Stimulated activated memory B cell treated with anti-CD40 and anti-IgM and Interleukin-4, amounts not matched to agents 10 μg/mL and 1 μg/mL and 100 μg/mL, for 72 hours (primary cell): ENCODE measurements around the gene CDS1.
A peak's percentile ranks its signal among the peaks of the same experiment; 100 is the strongest.

Source experiments
- ATAC-seq: fragments of 150-1000 bp; cut with Tn5 transposase; 2 replicates; pipeline ENCODE4 v1.10.0; 2021
- H3K27ac Mint-ChIP-seq: one replicate; pipeline ENCODE4 v1.8.0; 2022; ENCODE audit warnings: mild to moderate bottlenecking, mixed read lengths
- H3K27me3 Mint-ChIP-seq: one replicate; pipeline ENCODE4 v1.8.0; 2022; ENCODE audit warnings: mixed read lengths
- H3K36me3 Mint-ChIP-seq: one replicate; pipeline ENCODE4 v1.8.0; 2022; ENCODE audit warnings: mixed read lengths
- H3K4me1 Mint-ChIP-seq: one replicate; pipeline ENCODE4 v1.8.0; 2022; ENCODE audit warnings: mixed read lengths
- H3K4me3 Mint-ChIP-seq: one replicate; pipeline ENCODE4 v1.8.0; 2022; ENCODE audit warnings: mild to moderate bottlenecking, moderate library complexity, mixed read lengths
- H3K9me3 Mint-ChIP-seq: one replicate; pipeline ENCODE4 v1.8.0; 2022; ENCODE audit warnings: mixed read lengths

Gene CDS1

DNA sequence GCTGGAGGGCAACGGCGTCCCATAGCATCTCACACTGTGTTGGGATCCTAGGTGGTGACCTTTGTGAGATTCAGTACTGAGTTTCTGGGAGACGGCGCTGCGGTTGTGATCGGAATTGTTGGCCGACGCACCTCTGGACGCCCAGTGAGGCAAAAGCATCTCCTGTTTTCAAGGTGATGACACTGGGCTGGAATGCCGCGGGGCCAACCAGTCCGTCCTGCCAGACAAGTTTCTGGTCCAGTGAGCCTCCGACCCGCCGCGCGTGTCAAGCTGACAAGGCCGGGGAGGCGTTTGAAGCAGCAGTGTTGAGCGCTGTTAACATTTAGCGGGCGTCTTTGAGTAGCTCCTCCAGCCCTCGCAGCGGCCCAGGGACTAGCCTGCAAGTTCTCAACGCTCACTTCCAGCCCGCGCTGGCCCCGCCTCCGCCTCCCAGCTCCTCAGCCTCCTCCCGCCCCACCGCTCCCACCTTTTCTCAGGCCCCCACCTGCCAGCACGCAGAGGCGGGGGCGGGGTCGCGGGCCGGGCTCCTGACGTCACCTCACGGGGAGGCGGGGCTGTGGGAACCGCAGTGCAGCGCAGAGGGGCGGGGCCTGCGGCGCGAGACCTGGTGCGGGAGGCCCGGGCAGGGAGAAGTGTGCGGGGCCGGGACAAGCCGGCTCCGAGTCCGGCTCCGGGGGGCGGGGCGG, 482 bp upstream of the CDS1 start:
- no peak overlapping the region for H3K27ac Mint-ChIP-seq

DNA sequence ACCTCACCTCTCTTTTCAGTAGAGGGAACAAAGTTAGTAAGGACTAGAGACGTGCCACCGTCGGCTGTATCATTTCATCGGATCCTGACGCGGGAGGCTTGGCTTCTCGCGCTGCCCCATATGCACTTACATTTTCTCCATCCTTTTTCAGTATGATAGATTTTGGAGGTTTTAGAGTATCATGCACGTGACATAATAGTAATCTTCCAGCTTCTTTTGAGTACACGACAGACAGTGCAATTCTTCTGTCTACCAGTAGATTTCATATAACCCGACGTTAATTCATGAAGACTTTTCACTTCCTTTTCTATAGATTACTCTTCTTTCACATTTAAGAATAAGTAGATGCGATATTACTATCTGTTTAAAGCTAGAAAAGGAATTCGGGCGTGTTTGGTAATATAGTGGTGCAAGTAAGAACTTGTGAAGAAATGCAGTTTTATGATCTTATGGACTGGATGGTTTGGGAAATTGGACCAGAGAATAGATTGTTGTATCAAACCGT, 1.0 kb downstream of the CDS1 start:
- no peak for ATAC-seq
- Mint-ChIP-seq H3K27me3 (peaks cover 72% of the 10 kb centered on the region), H3K36me3 (no peaks in the 10 kb centered on the region), H3K4me1 (peaks cover 16% of the 10 kb centered on the region), H3K27ac (no peak overlapping the region), H3K9me3 (peaks cover 10% of the 10 kb centered on the region), H3K4me3 (peak overlapping the region; percentile 78)

More for the DNA sequence above, 482 bp upstream of the CDS1 start:
- Mint-ChIP-seq H3K4me1 (peaks cover 16% of the 10 kb centered on the region), H3K4me3 (peak overlapping the region; percentile 73), H3K36me3 (no peaks in the 10 kb centered on the region), H3K9me3 (peaks cover 7% of the 10 kb centered on the region), H3K27me3 (peaks cover 68% of the 10 kb centered on the region)
- peak; percentile 88 for ATAC-seq

GRCh38 chr4:84585251-84585650, 2.3 kb downstream of the CDS1 start:
- Mint-ChIP-seq H3K9me3 (peaks cover 10% of the 10 kb centered on the region), H3K36me3 (no peaks in the 10 kb centered on the region), H3K4me1 (peaks cover 16% of the 10 kb centered on the region), H3K4me3 (no peak overlapping the region), H3K27ac (no peak overlapping the region), H3K27me3 (peaks cover 59% of the 10 kb centered on the region)
- no peak for ATAC-seq

GRCh38 chr4:84594724-84595123, 11.8 kb downstream of the CDS1 start:
- Mint-ChIP-seq H3K27ac (no peak overlapping the region), H3K36me3 (no peaks in the 10 kb centered on the region), H3K4me3 (no peak overlapping the region), H3K27me3 (peaks cover 12% of the 10 kb centered on the region), H3K9me3 (no peaks in the 10 kb centered on the region), H3K4me1 (no peaks in the 10 kb centered on the region)
- ATAC-seq, result no peak

- no peak overlapping the region for H3K27ac Mint-ChIP-seq
- ATAC-seq, result no peak
- no peaks in the 10 kb centered on the region for H3K36me3 Mint-ChIP-seq
- H3K4me1 Mint-ChIP-seq, result no peaks in the 10 kb centered on the region
- no peak overlapping the region for H3K4me3 Mint-ChIP-seq
- peaks cover 2% of the 10 kb centered on the region for H3K9me3 Mint-ChIP-seq
- peaks cover 12% of the 10 kb centered on the region for H3K27me3 Mint-ChIP-seq
Observed at GRCh38 chr4:84596826-84597225, 13.9 kb downstream of the CDS1 start.

DNA sequence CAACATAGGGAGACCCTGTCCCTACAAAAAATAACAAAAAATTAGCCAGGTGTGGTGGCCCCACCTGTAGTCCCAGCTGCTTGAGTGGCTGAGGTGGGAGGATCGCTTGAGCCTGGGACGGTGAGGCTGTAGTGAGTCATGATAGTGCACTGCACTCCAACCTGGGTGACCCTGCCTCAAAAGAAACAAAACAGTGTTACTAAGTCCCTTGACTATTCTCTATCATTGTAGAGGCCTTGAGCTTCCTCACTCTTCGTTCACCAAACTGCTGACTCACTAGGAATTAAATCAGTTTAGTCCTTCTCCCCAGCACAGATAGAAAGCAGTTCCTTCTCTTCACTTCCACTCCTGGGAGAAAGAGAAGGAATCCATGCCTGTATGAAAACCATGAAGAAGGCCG, 14.5 kb downstream of the CDS1 start:
- Mint-ChIP-seq H3K36me3 (no peaks in the 10 kb centered on the region), H3K27ac (no peak overlapping the region), H3K27me3 (peaks cover 12% of the 10 kb centered on the region), H3K4me1 (no peaks in the 10 kb centered on the region), H3K9me3 (peaks cover 2% of the 10 kb centered on the region), H3K4me3 (no peak overlapping the region)
- no peak for ATAC-seq

DNA sequence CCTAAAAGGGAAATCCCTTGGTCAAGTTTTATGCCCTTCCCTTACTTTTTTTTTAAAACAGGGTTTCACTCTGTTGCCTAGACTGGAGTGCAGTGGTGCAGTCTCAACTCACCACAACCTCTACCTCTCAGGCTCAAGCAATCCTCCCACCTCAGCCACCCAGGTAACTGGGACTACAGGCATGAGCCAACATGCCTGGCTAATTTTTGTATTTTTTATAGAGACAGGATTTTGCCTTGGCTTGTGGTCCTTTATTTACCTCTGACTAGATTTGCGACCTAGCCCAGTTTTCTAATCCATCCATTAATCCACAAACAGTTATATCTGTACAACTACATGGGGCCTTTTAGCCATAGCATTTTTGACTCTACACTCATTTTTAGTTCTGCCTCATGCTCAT, 23.7 kb downstream of the CDS1 start:
- H3K36me3 Mint-ChIP-seq, result no peaks in the 10 kb centered on the region
- H3K27ac Mint-ChIP-seq, result no peak overlapping the region

GRCh38 chr4:84611531-84611930, 28.6 kb downstream of the CDS1 start:
- Mint-ChIP-seq H3K27me3 (peaks cover 25% of the 10 kb centered on the region), H3K4me1 (peaks cover 10% of the 10 kb centered on the region), H3K9me3 (no peaks in the 10 kb centered on the region), H3K27ac (no peak overlapping the region), H3K4me3 (no peak overlapping the region), H3K36me3 (no peaks in the 10 kb centered on the region)
- no peak for ATAC-seq

More for the DNA sequence above, 23.7 kb downstream of the CDS1 start:
- Mint-ChIP-seq H3K27me3 (peaks cover 17% of the 10 kb centered on the region), H3K4me3 (no peak overlapping the region), H3K4me1 (peaks cover 8% of the 10 kb centered on the region), H3K9me3 (no peaks in the 10 kb centered on the region)
- no peak for ATAC-seq

DNA sequence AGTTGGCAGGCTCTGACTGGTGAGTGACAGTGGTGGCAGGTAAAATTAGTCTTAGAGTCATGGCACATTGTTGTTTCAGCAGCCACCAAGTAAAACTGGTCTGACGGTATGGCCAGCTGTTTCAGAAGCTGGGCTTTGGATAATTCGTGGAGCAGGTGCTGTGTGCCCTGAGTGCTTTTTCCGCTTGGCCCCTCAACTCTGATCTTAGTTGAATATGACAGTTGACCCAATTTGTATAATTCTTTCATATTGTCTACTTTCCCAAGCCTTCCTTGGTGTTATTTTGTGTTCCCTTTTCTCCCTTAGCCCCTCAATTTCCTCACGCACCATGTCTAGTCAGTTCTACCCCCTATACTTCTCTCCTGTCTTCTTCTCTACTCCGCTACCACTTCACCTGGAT, 32.0 kb downstream of the CDS1 start:
- no peaks in the 10 kb centered on the region for H3K36me3 Mint-ChIP-seq
- no peak for ATAC-seq
- H3K4me1 Mint-ChIP-seq, result peaks cover 10% of the 10 kb centered on the region
- no peak overlapping the region for H3K27ac Mint-ChIP-seq
- H3K27me3 Mint-ChIP-seq, result peaks cover 10% of the 10 kb centered on the region
- H3K4me3 Mint-ChIP-seq, result no peak overlapping the region
- H3K9me3 Mint-ChIP-seq, result no peaks in the 10 kb centered on the region

- Mint-ChIP-seq H3K4me1 (peaks cover 10% of the 10 kb centered on the region), H3K9me3 (no peaks in the 10 kb centered on the region), H3K27me3 (peaks cover 10% of the 10 kb centered on the region), H3K27ac (no peak overlapping the region), H3K36me3 (no peaks in the 10 kb centered on the region), H3K4me3 (no peak overlapping the region)
- ATAC-seq, result no peak
Observed at GRCh38 chr4:84615355-84615754, 32.4 kb downstream of the CDS1 start.

GRCh38 chr4:84622959-84623358, 40.0 kb downstream of the CDS1 start:
- H3K36me3 Mint-ChIP-seq, result no peaks in the 10 kb centered on the region
- H3K27me3 Mint-ChIP-seq, result no peaks in the 10 kb centered on the region
- H3K27ac Mint-ChIP-seq, result no peak overlapping the region
- no peak for ATAC-seq
- no peaks in the 10 kb centered on the region for H3K9me3 Mint-ChIP-seq
- peaks cover 7% of the 10 kb centered on the region for H3K4me1 Mint-ChIP-seq
- no peak overlapping the region for H3K4me3 Mint-ChIP-seq

GRCh38 chr4:84623661-84624060, 40.7 kb downstream of the CDS1 start:
- Mint-ChIP-seq H3K4me1 (peaks cover 7% of the 10 kb centered on the region), H3K36me3 (no peaks in the 10 kb centered on the region), H3K9me3 (no peaks in the 10 kb centered on the region), H3K4me3 (no peak overlapping the region), H3K27ac (no peak overlapping the region), H3K27me3 (no peaks in the 10 kb centered on the region)
- no peak for ATAC-seq

DNA sequence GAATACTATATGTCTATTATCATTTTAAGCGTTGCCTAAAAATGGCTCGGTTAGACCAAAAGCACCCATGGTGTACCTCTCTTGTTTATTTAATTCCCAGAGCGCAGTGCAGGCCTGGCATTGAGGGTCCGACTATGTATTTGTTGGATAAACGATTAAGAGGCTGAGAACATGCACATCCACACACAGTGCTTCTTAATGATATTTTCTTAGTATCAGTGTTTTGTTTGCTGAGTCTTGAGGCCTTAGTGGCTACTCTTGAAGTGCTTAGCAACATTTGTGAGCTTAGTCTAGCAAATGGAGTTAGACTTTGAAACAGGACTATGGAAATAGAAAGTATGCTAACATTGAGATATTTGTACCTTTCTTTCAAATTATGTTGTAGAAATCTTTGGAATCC, 43.7 kb downstream of the CDS1 start:
- no peak overlapping the region for H3K4me3 Mint-ChIP-seq
- no peaks in the 10 kb centered on the region for H3K27me3 Mint-ChIP-seq
- H3K9me3 Mint-ChIP-seq, result no peaks in the 10 kb centered on the region
- no peak overlapping the region for H3K27ac Mint-ChIP-seq
- H3K36me3 Mint-ChIP-seq, result no peaks in the 10 kb centered on the region
- H3K4me1 Mint-ChIP-seq, result peaks cover 7% of the 10 kb centered on the region
- ATAC-seq, result no peak

- Mint-ChIP-seq H3K4me3 (no peak overlapping the region), H3K27ac (no peak overlapping the region), H3K9me3 (peaks cover 3% of the 10 kb centered on the region), H3K36me3 (no peaks in the 10 kb centered on the region), H3K27me3 (peaks cover 9% of the 10 kb centered on the region), H3K4me1 (no peaks in the 10 kb centered on the region)
- no peak for ATAC-seq
Observed at GRCh38 chr4:84631573-84631972, 48.6 kb downstream of the CDS1 start.

- Mint-ChIP-seq H3K27ac (no peak overlapping the region), H3K9me3 (peaks cover 3% of the 10 kb centered on the region), H3K4me3 (no peak overlapping the region), H3K4me1 (no peaks in the 10 kb centered on the region), H3K36me3 (no peaks in the 10 kb centered on the region), H3K27me3 (peaks cover 9% of the 10 kb centered on the region)
- ATAC-seq, result no peak
Observed at GRCh38 chr4:84632092-84632491, 49.2 kb downstream of the CDS1 start.

DNA sequence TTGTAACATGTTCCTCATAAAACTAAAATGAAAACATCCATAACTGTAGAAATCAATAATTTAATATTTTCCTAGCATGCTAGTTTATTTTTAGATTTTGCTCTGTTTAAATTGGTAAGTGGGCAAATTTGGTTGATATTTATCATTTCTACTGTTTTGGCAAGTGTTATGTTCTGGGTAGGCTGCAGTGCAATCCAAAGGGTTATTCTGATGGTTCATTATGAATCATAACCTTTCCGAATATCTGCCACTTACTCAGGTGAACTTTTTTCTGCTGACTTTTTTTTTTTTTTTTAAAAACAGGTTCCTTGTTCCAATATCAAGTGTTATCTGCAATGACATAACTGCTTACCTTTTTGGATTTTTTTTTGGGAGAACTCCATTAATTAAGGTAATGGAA, 52.0 kb downstream of the CDS1 start:
- H3K4me3 Mint-ChIP-seq, result no peak overlapping the region
- no peak overlapping the region for H3K27ac Mint-ChIP-seq
- no peak for ATAC-seq
- H3K9me3 Mint-ChIP-seq, result peaks cover 3% of the 10 kb centered on the region
- peaks cover 9% of the 10 kb centered on the region for H3K27me3 Mint-ChIP-seq
- no peaks in the 10 kb centered on the region for H3K36me3 Mint-ChIP-seq
- H3K4me1 Mint-ChIP-seq, result no peaks in the 10 kb centered on the region
